BJ (cell line): Measurements from ENCODE around the gene BTNL3. TPM values are rescaled to one million over a fixed set of nuclear protein-coding genes. Genes with fewer than 3 reads are reported as not detected.

Experiments used
- CTCF ChIA-PET: fragments of 350-600 bp; formaldehyde crosslinking; extraction: SDS; loops from one replicate; lab custom pipeline; 2021; ENCODE audit warnings: antibody characterized with exemption, inconsistent platforms; lab: Yijun Ruan, JAX
- POLR2A ChIA-PET: fragments of 300-600 bp; sonication (Branson Sonifier 250); formaldehyde crosslinking; extraction: SDS; loops from one replicate; lab custom pipeline; 2021; ENCODE audit warnings: antibody characterized with exemption; lab: Charles Lee
- DNase-seq: peaks from one replicate; pipeline ENCODE4 v3.0.0-alpha.2; 2011; ENCODE audit warnings: low read depth
- H3K27me3 ChIP-seq: 2 replicates; pipeline ENCODE4 v1.6.0; 2011; ENCODE audit warnings: low read length; ENCODE audit not compliant: control insufficient read depth, insufficient read depth
- H3K36me3 ChIP-seq: 2 replicates; pipeline ENCODE4 v1.5.1; 2011; ENCODE audit warnings: low read length; ENCODE audit not compliant: control insufficient read depth, insufficient read depth
- H3K4me3 ChIP-seq: 2 replicates; pipeline ENCODE4 v1.5.1; 2011; ENCODE audit warnings: low read depth, mild to moderate bottlenecking, control low read depth, low read length
- CTCF ChIP-seq: IDR thresholded peaks from 2 replicates; pipeline ENCODE4 v1.5.1; 2011; ENCODE audit warnings: low read depth, mild to moderate bottlenecking, control low read depth, inconsistent platforms, low read length, moderate library complexity; ENCODE audit not compliant: insufficient read depth
- polyA plus RNA-seq: library from polyadenylated mRNA; depleted of rRNA; stranded (reverse); fragments of >200 nt; gene quantifications from 2 replicates; pipeline ENCODE4 v1.2.3, GENCODE V29; 2011

The BTNL3 gene
- polyA plus RNA-seq, 1 experiment, result not detected

GRCh38 chr5:181035991-181036815 is 47.6 kb downstream of the BTNL3 start:
- no peak overlapping the region for H3K4me3 ChIP-seq
- H3K27me3 ChIP-seq, result no peaks in the 10 kb centered on the region
- no peak for DNase-seq
- no peaks in the 10 kb centered on the region for H3K36me3 ChIP-seq
- CTCF ChIA-PET, result no interaction called here
- POLR2A ChIA-PET, result no interaction called here
- no peak for TF ChIP-seq CTCF

GRCh38 chr5:181036816-181037364 is 48.2 kb downstream of the BTNL3 start:
- POLR2A ChIA-PET, result no interaction called here
- DNase-seq, result no peak
- H3K36me3 ChIP-seq, result no peaks in the 10 kb centered on the region
- H3K27me3 ChIP-seq, result no peaks in the 10 kb centered on the region
- no peak for TF ChIP-seq CTCF
- CTCF ChIA-PET, result no interaction called here
- H3K4me3 ChIP-seq, result no peak overlapping the region

GRCh38 chr5:181037365-181037861 is 48.8 kb downstream of the BTNL3 start:
- ChIA-PET POLR2A (no interaction called here), CTCF (no interaction called here)
- Histone ChIP-seq H3K36me3 (no peaks in the 10 kb centered on the region), H3K4me3 (no peak overlapping the region), H3K27me3 (no peaks in the 10 kb centered on the region)
- no peak for DNase-seq
- TF ChIP-seq CTCF, result no peak

GRCh38 chr5:181039471-181039870 is 50.8 kb downstream of the BTNL3 start:
- CTCF ChIA-PET, result no interaction called here
- Histone ChIP-seq H3K36me3 (no peaks in the 10 kb centered on the region), H3K4me3 (no peak overlapping the region), H3K27me3 (no peaks in the 10 kb centered on the region)
- DNase-seq, result no peak
- TF ChIP-seq CTCF, result no peak
- POLR2A ChIA-PET, result no interaction called here

- Histone ChIP-seq H3K4me3 (no peak within 1 kb of the TSS), H3K36me3 (no peaks in the 10 kb centered on the region), H3K27me3 (no peaks in the 10 kb centered on the region)
- ChIA-PET CTCF (no interaction called here), POLR2A (no interaction called here)
- DNase-seq, result no peak
- no peak for TF ChIP-seq CTCF
Observed at GRCh38 chr5:181039931-181040630, 51.4 kb downstream of the BTNL3 start, which contains the start of gene BTNL9. BTNL9 (plus strand) TSS chr5:181040266; CDS start chr5:181045490, 5,224 bp downstream.
